Loucy (cell line): ENCODE measurements around the gene PRELID1.

ENCODE experiments used
- H2AFZ ChIP-seq: fragments of 200-600 bp; sonication (generic); 2 replicates; pipeline ENCODE4 v1.6.0; 2016; ENCODE audit warnings: antibody characterized with exemption, mild to moderate bottlenecking, low read length, moderate library complexity
- H3F3A ChIP-seq: fragments of 200-600 bp; 2 replicates; pipeline ENCODE4 v1.6.0; 2016; ENCODE audit warnings: antibody characterized with exemption, low read depth, mild to moderate bottlenecking
- H3K27me3 ChIP-seq: fragments of 200-600 bp; sonication (generic); 2 replicates; pipeline ENCODE4 v1.6.1; 2014; ENCODE audit warnings: low read length, mild to moderate bottlenecking; ENCODE audit not compliant: insufficient read depth, poor library complexity, severe bottlenecking
- H3K36me3 ChIP-seq: fragments of 200-600 bp; sonication (generic); 2 replicates; pipeline ENCODE4 v1.6.1; 2016; ENCODE audit warnings: low read length; ENCODE audit not compliant: insufficient read depth
- H3K4me1 ChIP-seq: fragments of 200-600 bp; sonication (generic); 2 replicates; pipeline ENCODE4 v1.5.1; 2014; ENCODE audit warnings: low read length, mild to moderate bottlenecking; ENCODE audit not compliant: insufficient read depth, poor library complexity, severe bottlenecking
- H3K4me2 ChIP-seq: fragments of 200-600 bp; sonication (generic); 2 replicates; pipeline ENCODE4 v1.6.0; 2014; ENCODE audit warnings: antibody characterized with exemption, low read length, low read depth, mild to moderate bottlenecking; ENCODE audit not compliant: poor library complexity, severe bottlenecking
- H3K4me3 ChIP-seq: fragments of 200-600 bp; sonication (generic); 2 replicates; pipeline ENCODE4 v1.5.1; 2014; ENCODE audit warnings: low read length, mild to moderate bottlenecking, mixed read lengths; ENCODE audit not compliant: poor library complexity, severe bottlenecking
- H3K79me2 ChIP-seq: fragments of 200-600 bp; sonication (generic); 2 replicates; pipeline ENCODE4 v1.6.1; 2014; ENCODE audit warnings: low read length; ENCODE audit not compliant: insufficient read depth
- H3K9ac ChIP-seq: fragments of 200-600 bp; sonication (generic); 2 replicates; pipeline ENCODE4 v1.6.0; 2014; ENCODE audit warnings: mild to moderate bottlenecking, low read depth, low read length, moderate library complexity; ENCODE audit not compliant: poor library complexity, severe bottlenecking
- H3K9me2 ChIP-seq: fragments of 200-600 bp; sonication (generic); replicated peaks from 2 replicates; pipeline ENCODE4 v1.6.1; 2016; ENCODE audit warnings: low read depth, low read length, mixed read lengths
- H3K9me3 ChIP-seq: fragments of 200-600 bp; sonication (generic); 2 replicates; pipeline ENCODE4 v1.6.1; 2014; ENCODE audit warnings: mild to moderate bottlenecking, antibody characterized with exemption, low read length, low read depth; ENCODE audit not compliant: insufficient read depth
- H4K20me1 ChIP-seq: fragments of 200-600 bp; sonication (generic); 2 replicates; pipeline ENCODE4 v1.6.0; 2014; ENCODE audit warnings: antibody characterized with exemption, low read length, mild to moderate bottlenecking; ENCODE audit not compliant: insufficient read depth, poor library complexity, severe bottlenecking
- CTCF ChIP-seq: fragments of 200-600 bp; sonication (generic); conservative IDR thresholded peaks from 2 replicates; pipeline ENCODE4 v1.5.1; 2014; ENCODE audit warnings: mild to moderate bottlenecking, antibody characterized with exemption, low read length
- EZH2phosphoT487 ChIP-seq: fragments of 200-600 bp; IDR thresholded peaks from 2 replicates; pipeline ENCODE4 v1.6.1; 2018; ENCODE audit warnings: antibody characterized with exemption, mild to moderate bottlenecking, moderate library complexity, borderline replicate concordance

PRELID1 gene

GRCh38 chr5:177265395-177265794, 38.2 kb upstream of the PRELID1 start:
- H2AFZ ChIP-seq, result no peak overlapping the region
- H3F3A ChIP-seq, result no peaks in the 10 kb centered on the region
- H3K4me2 ChIP-seq, result no peak overlapping the region
- no peaks in the 10 kb centered on the region for H3K4me1 ChIP-seq
- no peaks in the 10 kb centered on the region for H3K9me2 ChIP-seq
- no peaks in the 10 kb centered on the region for H3K79me2 ChIP-seq
- no peak overlapping the region for H3K4me3 ChIP-seq
- no peak overlapping the region for H3K9ac ChIP-seq
- H4K20me1 ChIP-seq, result no peaks in the 10 kb centered on the region
- peaks cover 33% of the 10 kb centered on the region; the same call in 1 of the 2 replicates for H3K36me3 ChIP-seq
- TF ChIP-seq CTCF (no peak), EZH2phosphoT487 (no peak)
- H3K27me3 ChIP-seq, result no peaks in the 10 kb centered on the region
- no peaks in the 10 kb centered on the region for H3K9me3 ChIP-seq

GRCh38 chr5:177269232-177269895, 34.2 kb upstream of the PRELID1 start:
- no peak overlapping the region for H3K4me2 ChIP-seq
- no peaks in the 10 kb centered on the region for H3K9me2 ChIP-seq
- no peak overlapping the region for H3K9ac ChIP-seq
- no peaks in the 10 kb centered on the region for H3K27me3 ChIP-seq
- no peak overlapping the region for H2AFZ ChIP-seq
- H3K36me3 ChIP-seq, result peaks cover 31% of the 10 kb centered on the region; the same call in 1 of the 2 replicates
- H3K79me2 ChIP-seq, result no peaks in the 10 kb centered on the region
- H3K4me3 ChIP-seq, result no peak overlapping the region
- TF ChIP-seq CTCF (no peak), EZH2phosphoT487 (no peak)
- H3K9me3 ChIP-seq, result no peaks in the 10 kb centered on the region
- H3K4me1 ChIP-seq, result no peaks in the 10 kb centered on the region
- H3F3A ChIP-seq, result no peaks in the 10 kb centered on the region
- H4K20me1 ChIP-seq, result no peaks in the 10 kb centered on the region

GRCh38 chr5:177269976-177270375, 33.6 kb upstream of the PRELID1 start:
- TF ChIP-seq CTCF, result no peak
- no peak overlapping the region for H2AFZ ChIP-seq
- no peak overlapping the region for H3K9ac ChIP-seq
- no peaks in the 10 kb centered on the region for H3K4me1 ChIP-seq
- no peaks in the 10 kb centered on the region for H3K9me3 ChIP-seq
- no peaks in the 10 kb centered on the region for H3K9me2 ChIP-seq
- no peaks in the 10 kb centered on the region for H3F3A ChIP-seq
- no peak overlapping the region for H3K4me3 ChIP-seq
- H4K20me1 ChIP-seq, result no peaks in the 10 kb centered on the region
- H3K27me3 ChIP-seq, result no peaks in the 10 kb centered on the region
- peaks cover 34% of the 10 kb centered on the region; the same call in 1 of the 2 replicates for H3K36me3 ChIP-seq
- H3K4me2 ChIP-seq, result no peak overlapping the region
- H3K79me2 ChIP-seq, result no peaks in the 10 kb centered on the region
